MM.1S (cell line): Measurements from ENCODE around the gene BAIAP2L2.

Experiments
- DNase-seq: peaks from one replicate; pipeline ENCODE4 v3.0.0-alpha.2; 2015
- H2AFZ ChIP-seq: fragments of 300-600 bp; sonication (generic); 2 replicates; pipeline ENCODE4 v1.6.0; 2016; ENCODE audit warnings: antibody characterized with exemption, low read length
- H3F3A ChIP-seq: fragments of 300-600 bp; sonication (generic); 2 replicates; pipeline ENCODE4 v1.6.1; 2016; ENCODE audit warnings: mild to moderate bottlenecking, antibody characterized with exemption, low read length, moderate library complexity, mixed read lengths; ENCODE audit not compliant: insufficient read depth
- H3K27ac ChIP-seq: fragments of 300-600 bp; sonication (generic); 2 replicates; pipeline ENCODE4 v1.5.1; 2016; ENCODE audit warnings: mild to moderate bottlenecking, low read length
- H3K27me3 ChIP-seq: fragments of 300-600 bp; sonication (generic); replicated peaks from 2 replicates; pipeline ENCODE4 v1.6.0; 2016; ENCODE audit warnings: low read length; ENCODE audit not compliant: insufficient read depth
- H3K36me3 ChIP-seq: fragments of 300-600 bp; sonication (generic); replicated peaks from 2 replicates; pipeline ENCODE4 v1.6.1; 2016; ENCODE audit warnings: mild to moderate bottlenecking, low read length, mixed read lengths; ENCODE audit not compliant: insufficient read depth
- H3K4me1 ChIP-seq: fragments of 300-600 bp; sonication (generic); 2 replicates; pipeline ENCODE4 v1.6.1; 2016; ENCODE audit warnings: low read length, mixed read lengths
- H3K4me2 ChIP-seq: fragments of 300-600 bp; sonication (generic); 2 replicates; pipeline ENCODE4 v1.6.0; 2016; ENCODE audit warnings: low read depth, low read length
- H3K4me3 ChIP-seq: fragments of 300-600 bp; sonication (generic); 2 replicates; pipeline ENCODE4 v1.5.1; 2016; ENCODE audit warnings: low read length, mixed read lengths
- H3K79me2 ChIP-seq: fragments of 300-600 bp; sonication (generic); 2 replicates; pipeline ENCODE4 v1.6.1; 2016; ENCODE audit warnings: mixed run types, low read length, mixed read lengths
- H3K9ac ChIP-seq: fragments of 300-600 bp; sonication (generic); 2 replicates; pipeline ENCODE4 v1.6.1; 2016; ENCODE audit warnings: low read length, mixed read lengths
- H3K9me2 ChIP-seq: fragments of 300-600 bp; sonication (generic); replicated peaks from 2 replicates; pipeline ENCODE4 v1.6.1; 2016; ENCODE audit warnings: mild to moderate bottlenecking, low read length, mixed read lengths; ENCODE audit not compliant: insufficient read depth
- H3K9me3 ChIP-seq: fragments of 300-600 bp; sonication (generic); replicated peaks from 2 replicates; pipeline ENCODE4 v1.6.1; 2016; ENCODE audit warnings: mild to moderate bottlenecking, low read length, mixed read lengths; ENCODE audit not compliant: insufficient read depth
- H4K20me1 ChIP-seq: fragments of 300-600 bp; sonication (generic); 2 replicates; pipeline ENCODE4 v1.6.1; 2016; ENCODE audit warnings: mild to moderate bottlenecking, low read length, moderate library complexity, mixed read lengths; ENCODE audit not compliant: insufficient read depth
- EZH2 ChIP-seq: fragments of 300-600 bp; sonication (generic); optimal IDR thresholded peaks from 2 replicates; pipeline ENCODE3; 2017; ENCODE audit warnings: low read depth, mild to moderate bottlenecking, antibody characterized with exemption, low read length, mixed read lengths
- EZH2phosphoT487 ChIP-seq: fragments of 300-600 bp; sonication (generic); IDR thresholded peaks from 2 replicates; pipeline ENCODE4 v1.6.1; 2018; ENCODE audit warnings: antibody characterized with exemption, low read length
- TF ChIP-seq, protein P1 (sequence below): fragments of 300-600 bp; sonication (generic); IDR thresholded peaks from 2 replicates; pipeline ENCODE4 v1.5.1; 2016; ENCODE audit warnings: antibody characterized with exemption, low read length, mixed read lengths

The BAIAP2L2 gene

GRCh38 chr22:38111925-38112355, 1.5 kb upstream of the BAIAP2L2 start:
- Histone ChIP-seq H3K36me3 (no peaks in the 10 kb centered on the region), H3K27me3 (no peaks in the 10 kb centered on the region), H3K79me2 (no peaks in the 10 kb centered on the region), H3K27ac (no peak overlapping the region), H3K4me1 (no peaks in the 10 kb centered on the region; the same call in 1 of the 2 replicates), H3K9ac (no peak overlapping the region), H3K4me3 (no peak overlapping the region), H3K9me3 (no peaks in the 10 kb centered on the region), H3K9me2 (no peaks in the 10 kb centered on the region), H3K4me2 (no peak overlapping the region), H3F3A (no peaks in the 10 kb centered on the region), H4K20me1 (no peaks in the 10 kb centered on the region), H2AFZ (no peak overlapping the region)
- no peak for TF ChIP-seq EZH2
- TF ChIP-seq, protein P1, sequence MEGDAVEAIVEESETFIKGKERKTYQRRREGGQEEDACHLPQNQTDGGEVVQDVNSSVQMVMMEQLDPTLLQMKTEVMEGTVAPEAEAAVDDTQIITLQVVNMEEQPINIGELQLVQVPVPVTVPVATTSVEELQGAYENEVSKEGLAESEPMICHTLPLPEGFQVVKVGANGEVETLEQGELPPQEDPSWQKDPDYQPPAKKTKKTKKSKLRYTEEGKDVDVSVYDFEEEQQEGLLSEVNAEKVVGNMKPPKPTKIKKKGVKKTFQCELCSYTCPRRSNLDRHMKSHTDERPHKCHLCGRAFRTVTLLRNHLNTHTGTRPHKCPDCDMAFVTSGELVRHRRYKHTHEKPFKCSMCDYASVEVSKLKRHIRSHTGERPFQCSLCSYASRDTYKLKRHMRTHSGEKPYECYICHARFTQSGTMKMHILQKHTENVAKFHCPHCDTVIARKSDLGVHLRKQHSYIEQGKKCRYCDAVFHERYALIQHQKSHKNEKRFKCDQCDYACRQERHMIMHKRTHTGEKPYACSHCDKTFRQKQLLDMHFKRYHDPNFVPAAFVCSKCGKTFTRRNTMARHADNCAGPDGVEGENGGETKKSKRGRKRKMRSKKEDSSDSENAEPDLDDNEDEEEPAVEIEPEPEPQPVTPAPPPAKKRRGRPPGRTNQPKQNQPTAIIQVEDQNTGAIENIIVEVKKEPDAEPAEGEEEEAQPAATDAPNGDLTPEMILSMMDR: no peak
- TF ChIP-seq EZH2phosphoT487: no peak
- DNase-seq: no peak

GRCh38 chr22:38110863-38111852, 674 bp upstream of the BAIAP2L2 start:
- Histone ChIP-seq H3K9me2 (no peaks in the 10 kb centered on the region), H4K20me1 (no peaks in the 10 kb centered on the region), H3K79me2 (no peaks in the 10 kb centered on the region), H2AFZ (no peak overlapping the region), H3K4me2 (no peak overlapping the region), H3K9me3 (no peaks in the 10 kb centered on the region), H3K27ac (no peak overlapping the region), H3K9ac (no peak overlapping the region), H3K4me1 (no peaks in the 10 kb centered on the region; the same call in 1 of the 2 replicates), H3F3A (no peaks in the 10 kb centered on the region), H3K27me3 (no peaks in the 10 kb centered on the region), H3K36me3 (no peaks in the 10 kb centered on the region), H3K4me3 (no peak overlapping the region)
- DNase-seq: no peak
- TF ChIP-seq, protein P1: no peak
- TF ChIP-seq EZH2phosphoT487: no peak
- TF ChIP-seq EZH2: no peak

GRCh38 chr22:38109371-38110001, 998 bp downstream of the BAIAP2L2 start:
- TF ChIP-seq EZH2 (no peak), EZH2phosphoT487 (no peak)
- TF ChIP-seq, protein P1: no peak
- no peak overlapping the region for H2AFZ ChIP-seq
- no peaks in the 10 kb centered on the region for H4K20me1 ChIP-seq
- H3K9me3 ChIP-seq: no peaks in the 10 kb centered on the region
- peaks cover 8% of the 10 kb centered on the region for H3F3A ChIP-seq
- H3K27me3 ChIP-seq: no peaks in the 10 kb centered on the region
- peaks cover 3% of the 10 kb centered on the region for H3K4me1 ChIP-seq
- no peaks in the 10 kb centered on the region for H3K79me2 ChIP-seq
- no peak overlapping the region for H3K9ac ChIP-seq
- H3K4me3 ChIP-seq: no peak overlapping the region
- DNase-seq: no peak
- no peaks in the 10 kb centered on the region for H3K36me3 ChIP-seq
- H3K9me2 ChIP-seq: no peaks in the 10 kb centered on the region
- H3K4me2 ChIP-seq: no peak overlapping the region
- H3K27ac ChIP-seq: no peak overlapping the region
